Measurements from ENCODE around the gene IRS2.

DNA sequence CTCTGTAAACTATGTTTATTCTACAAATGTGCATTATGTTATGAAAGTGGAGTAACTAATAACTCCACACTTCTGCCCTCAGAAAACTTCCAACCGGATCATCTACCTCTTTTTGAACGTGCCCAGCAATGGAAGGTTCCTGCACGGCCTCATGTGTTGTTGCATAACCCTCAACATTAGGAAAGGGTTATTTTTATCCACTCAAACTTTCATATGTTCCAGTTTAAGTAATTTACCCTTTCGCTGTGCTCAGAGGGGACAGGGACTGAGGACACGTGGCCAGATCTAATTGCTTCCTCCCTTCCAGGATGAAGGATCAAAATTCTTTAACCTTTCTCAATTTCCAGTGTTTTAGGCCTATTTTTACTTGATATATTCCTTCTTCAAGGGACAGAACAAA is 29.6 kb downstream of the IRS2 start:
- TF ChIP-seq, protein P1, sequence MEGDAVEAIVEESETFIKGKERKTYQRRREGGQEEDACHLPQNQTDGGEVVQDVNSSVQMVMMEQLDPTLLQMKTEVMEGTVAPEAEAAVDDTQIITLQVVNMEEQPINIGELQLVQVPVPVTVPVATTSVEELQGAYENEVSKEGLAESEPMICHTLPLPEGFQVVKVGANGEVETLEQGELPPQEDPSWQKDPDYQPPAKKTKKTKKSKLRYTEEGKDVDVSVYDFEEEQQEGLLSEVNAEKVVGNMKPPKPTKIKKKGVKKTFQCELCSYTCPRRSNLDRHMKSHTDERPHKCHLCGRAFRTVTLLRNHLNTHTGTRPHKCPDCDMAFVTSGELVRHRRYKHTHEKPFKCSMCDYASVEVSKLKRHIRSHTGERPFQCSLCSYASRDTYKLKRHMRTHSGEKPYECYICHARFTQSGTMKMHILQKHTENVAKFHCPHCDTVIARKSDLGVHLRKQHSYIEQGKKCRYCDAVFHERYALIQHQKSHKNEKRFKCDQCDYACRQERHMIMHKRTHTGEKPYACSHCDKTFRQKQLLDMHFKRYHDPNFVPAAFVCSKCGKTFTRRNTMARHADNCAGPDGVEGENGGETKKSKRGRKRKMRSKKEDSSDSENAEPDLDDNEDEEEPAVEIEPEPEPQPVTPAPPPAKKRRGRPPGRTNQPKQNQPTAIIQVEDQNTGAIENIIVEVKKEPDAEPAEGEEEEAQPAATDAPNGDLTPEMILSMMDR (IDR thresholded peaks at IDR 0.05): no peak
- TF ChIP-seq POLR2A (IDR thresholded peaks at IDR 0.05): no peak

Measured in testis (tissue), 2 donors.